ENCODE data around the gene BTBD8. TPM values are rescaled to one million over a fixed set of nuclear protein-coding genes. Genes with fewer than 3 reads are reported as not detected.

The BTBD8 gene
- total and polyA plus RNA-seq, 2 experiments from 2014 or later: 2.9 to 4.1 TPM

DNA sequence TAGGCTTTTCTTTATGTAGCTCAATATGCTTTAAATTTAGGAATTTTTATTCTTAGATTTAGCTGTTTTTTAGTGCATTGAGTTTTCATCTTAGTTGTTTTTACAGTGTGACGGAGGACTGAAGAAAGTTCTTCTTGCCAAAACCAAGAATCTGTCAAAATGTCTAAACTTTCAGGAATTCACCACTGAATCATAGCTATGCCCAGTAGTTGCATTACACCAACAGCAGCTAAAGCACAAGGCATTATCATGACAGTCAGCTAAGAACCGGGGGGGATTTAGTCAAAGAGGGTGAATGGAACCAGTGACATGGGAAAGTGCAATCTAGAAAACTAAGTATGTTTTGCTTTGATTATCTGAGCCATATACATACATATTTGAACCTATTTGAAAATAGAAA is 131.0 kb downstream of the BTBD8 start (continued):
- no peak for TF ChIP-seq REST (IDR thresholded peaks at IDR 0.05; ENCODE audit: unreplicated experiment)
- no peak for TF ChIP-seq STAT1 (IDR thresholded peaks at IDR 0.05; ENCODE audit: unreplicated experiment)

DNA sequence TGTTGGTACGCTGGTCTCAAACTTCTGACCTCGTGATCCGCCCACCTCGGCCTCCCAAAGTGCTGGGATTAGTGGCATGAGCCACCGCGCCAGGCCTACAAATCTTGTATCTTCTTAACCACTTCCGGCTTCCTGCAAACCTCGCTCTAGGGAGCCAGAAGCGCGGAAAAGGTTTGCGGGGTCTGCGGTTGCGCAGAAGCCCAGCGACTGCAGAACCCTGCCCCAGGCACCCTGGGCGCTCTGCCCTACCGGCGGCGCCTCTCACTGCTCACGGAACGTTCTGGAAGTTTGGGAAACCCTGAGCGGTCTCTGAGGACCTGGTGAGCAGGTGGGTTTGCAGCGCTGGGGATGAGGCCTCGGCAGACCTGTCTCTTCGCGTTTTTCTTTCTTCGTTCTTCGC is 137.6 kb downstream of the BTBD8 start, which contains the start of gene C1orf146:
TSS of gene C1orf146 (plus strand) at position 195 of the 400 bp plus-strand sequence. CDS start 13,506 bp downstream, outside the sequence.
- Histone ChIP-seq H3K4me3 (no peak within 1 kb of the TSS), H3K4me1 (ENCODE audit: insufficient read depth) (peaks cover 3% of the 10 kb centered on the region; the same call in 1 of the 2 replicates), H3K9me2 (ENCODE audit: insufficient read depth) (0 out of 2 replicates have a peak, but pooled peaks cover 6% of the 10 kb centered on the region), H3K27ac (ENCODE audit: low read depth) (no peak within 1 kb of the TSS), H3K79me2 (replicated peaks; ENCODE audit: insufficient read depth) (no peaks in the 10 kb centered on the region), H4K20me1 (replicated peaks; ENCODE audit: insufficient read depth) (no peaks in the 10 kb centered on the region), H3K36me3 (ENCODE audit: insufficient read depth) (no peaks in the 10 kb centered on the region), H3K27me3 (ENCODE audit: insufficient read depth) (no peaks in the 10 kb centered on the region), H3F3A (replicated peaks; ENCODE audit: low read depth) (no peaks in the 10 kb centered on the region), H3K4me2 (no peak within 1 kb of the TSS), H2AFZ (peak within 1 kb of the TSS; percentile 98)
- no peak within 1 kb of the TSS for H3K27ac Mint-ChIP-seq
- H3K27me3 Mint-ChIP-seq (ENCODE audit: insufficient read depth, low read depth, poor library complexity): peaks cover 2% of the 10 kb centered on the region
- H3K36me3 Mint-ChIP-seq (ENCODE audit: low read depth): no peaks in the 10 kb centered on the region
- H3K4me1 Mint-ChIP-seq: no peaks in the 10 kb centered on the region
- ATAC-seq (peak; percentile 31; the same call in 1 of the 3 replicates), DNase-seq (ENCODE audit: low spot score) (no peak)
- H3K9me3 Mint-ChIP-seq: no peaks in the 10 kb centered on the region
- no peak within 1 kb of the TSS for H3K4me3 Mint-ChIP-seq
- no peak for TF ChIP-seq POLR2AphosphoS5 (IDR thresholded peaks at IDR 0.05; ENCODE audit: low read depth)
- TF ChIP-seq NANOG (IDR thresholded peaks at IDR 0.05; ENCODE audit: borderline replicate concordance): no peak
- TF ChIP-seq ZNF114 (CRISPR knock-in tag; IDR thresholded peaks at IDR 0.05): no peak
- TF ChIP-seq STAT1 (IDR thresholded peaks at IDR 0.05; ENCODE audit: unreplicated experiment): no peak
- TF ChIP-seq, protein P1, sequence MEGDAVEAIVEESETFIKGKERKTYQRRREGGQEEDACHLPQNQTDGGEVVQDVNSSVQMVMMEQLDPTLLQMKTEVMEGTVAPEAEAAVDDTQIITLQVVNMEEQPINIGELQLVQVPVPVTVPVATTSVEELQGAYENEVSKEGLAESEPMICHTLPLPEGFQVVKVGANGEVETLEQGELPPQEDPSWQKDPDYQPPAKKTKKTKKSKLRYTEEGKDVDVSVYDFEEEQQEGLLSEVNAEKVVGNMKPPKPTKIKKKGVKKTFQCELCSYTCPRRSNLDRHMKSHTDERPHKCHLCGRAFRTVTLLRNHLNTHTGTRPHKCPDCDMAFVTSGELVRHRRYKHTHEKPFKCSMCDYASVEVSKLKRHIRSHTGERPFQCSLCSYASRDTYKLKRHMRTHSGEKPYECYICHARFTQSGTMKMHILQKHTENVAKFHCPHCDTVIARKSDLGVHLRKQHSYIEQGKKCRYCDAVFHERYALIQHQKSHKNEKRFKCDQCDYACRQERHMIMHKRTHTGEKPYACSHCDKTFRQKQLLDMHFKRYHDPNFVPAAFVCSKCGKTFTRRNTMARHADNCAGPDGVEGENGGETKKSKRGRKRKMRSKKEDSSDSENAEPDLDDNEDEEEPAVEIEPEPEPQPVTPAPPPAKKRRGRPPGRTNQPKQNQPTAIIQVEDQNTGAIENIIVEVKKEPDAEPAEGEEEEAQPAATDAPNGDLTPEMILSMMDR (conservative IDR thresholded peaks at IDR 0.05; ENCODE audit: low read depth in 2 of 2): no peak
- TF ChIP-seq, protein P2, sequence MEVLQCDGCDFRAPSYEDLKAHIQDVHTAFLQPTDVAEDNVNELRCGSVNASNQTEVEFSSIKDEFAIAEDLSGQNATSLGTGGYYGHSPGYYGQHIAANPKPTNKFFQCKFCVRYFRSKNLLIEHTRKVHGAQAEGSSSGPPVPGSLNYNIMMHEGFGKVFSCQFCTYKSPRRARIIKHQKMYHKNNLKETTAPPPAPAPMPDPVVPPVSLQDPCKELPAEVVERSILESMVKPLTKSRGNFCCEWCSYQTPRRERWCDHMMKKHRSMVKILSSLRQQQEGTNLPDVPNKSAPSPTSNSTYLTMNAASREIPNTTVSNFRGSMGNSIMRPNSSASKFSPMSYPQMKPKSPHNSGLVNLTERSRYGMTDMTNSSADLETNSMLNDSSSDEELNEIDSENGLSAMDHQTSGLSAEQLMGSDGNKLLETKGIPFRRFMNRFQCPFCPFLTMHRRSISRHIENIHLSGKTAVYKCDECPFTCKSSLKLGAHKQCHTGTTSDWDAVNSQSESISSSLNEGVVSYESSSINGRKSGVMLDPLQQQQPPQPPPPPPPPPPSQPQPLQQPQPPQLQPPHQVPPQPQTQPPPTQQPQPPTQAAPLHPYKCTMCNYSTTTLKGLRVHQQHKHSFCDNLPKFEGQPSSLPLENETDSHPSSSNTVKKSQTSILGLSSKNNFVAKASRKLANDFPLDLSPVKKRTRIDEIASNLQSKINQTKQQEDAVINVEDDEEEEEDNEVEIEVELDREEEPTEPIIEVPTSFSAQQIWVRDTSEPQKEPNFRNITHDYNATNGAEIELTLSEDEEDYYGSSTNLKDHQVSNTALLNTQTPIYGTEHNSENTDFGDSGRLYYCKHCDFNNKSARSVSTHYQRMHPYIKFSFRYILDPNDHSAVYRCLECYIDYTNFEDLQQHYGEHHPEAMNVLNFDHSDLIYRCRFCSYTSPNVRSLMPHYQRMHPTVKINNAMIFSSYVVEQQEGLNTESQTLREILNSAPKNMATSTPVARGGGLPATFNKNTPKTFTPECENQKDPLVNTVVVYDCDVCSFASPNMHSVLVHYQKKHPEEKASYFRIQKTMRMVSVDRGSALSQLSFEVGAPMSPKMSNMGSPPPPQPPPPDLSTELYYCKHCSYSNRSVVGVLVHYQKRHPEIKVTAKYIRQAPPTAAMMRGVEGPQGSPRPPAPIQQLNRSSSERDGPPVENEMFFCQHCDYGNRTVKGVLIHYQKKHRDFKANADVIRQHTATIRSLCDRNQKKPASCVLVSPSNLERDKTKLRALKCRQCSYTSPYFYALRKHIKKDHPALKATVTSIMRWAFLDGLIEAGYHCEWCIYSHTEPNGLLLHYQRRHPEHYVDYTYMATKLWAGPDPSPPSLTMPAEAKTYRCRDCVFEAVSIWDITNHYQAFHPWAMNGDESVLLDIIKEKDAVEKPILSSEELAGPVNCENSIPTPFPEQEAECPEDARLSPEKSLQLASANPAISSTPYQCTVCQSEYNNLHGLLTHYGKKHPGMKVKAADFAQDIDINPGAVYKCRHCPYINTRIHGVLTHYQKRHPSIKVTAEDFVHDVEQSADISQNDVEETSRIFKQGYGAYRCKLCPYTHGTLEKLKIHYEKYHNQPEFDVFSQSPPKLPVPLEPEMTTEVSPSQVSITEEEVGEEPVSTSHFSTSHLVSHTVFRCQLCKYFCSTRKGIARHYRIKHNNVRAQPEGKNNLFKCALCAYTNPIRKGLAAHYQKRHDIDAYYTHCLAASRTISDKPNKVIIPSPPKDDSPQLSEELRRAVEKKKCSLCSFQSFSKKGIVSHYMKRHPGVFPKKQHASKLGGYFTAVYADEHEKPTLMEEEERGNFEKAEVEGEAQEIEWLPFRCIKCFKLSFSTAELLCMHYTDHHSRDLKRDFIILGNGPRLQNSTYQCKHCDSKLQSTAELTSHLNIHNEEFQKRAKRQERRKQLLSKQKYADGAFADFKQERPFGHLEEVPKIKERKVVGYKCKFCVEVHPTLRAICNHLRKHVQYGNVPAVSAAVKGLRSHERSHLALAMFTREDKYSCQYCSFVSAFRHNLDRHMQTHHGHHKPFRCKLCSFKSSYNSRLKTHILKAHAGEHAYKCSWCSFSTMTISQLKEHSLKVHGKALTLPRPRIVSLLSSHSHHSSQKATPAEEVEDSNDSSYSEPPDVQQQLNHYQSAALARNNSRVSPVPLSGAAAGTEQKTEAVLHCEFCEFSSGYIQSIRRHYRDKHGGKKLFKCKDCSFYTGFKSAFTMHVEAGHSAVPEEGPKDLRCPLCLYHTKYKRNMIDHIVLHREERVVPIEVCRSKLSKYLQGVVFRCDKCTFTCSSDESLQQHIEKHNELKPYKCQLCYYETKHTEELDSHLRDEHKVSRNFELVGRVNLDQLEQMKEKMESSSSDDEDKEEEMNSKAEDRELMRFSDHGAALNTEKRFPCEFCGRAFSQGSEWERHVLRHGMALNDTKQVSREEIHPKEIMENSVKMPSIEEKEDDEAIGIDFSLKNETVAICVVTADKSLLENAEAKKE (CRISPR knock-in tag; IDR thresholded peaks at IDR 0.05): no peak
- TF ChIP-seq ZNF331 (CRISPR knock-in tag; IDR thresholded peaks at IDR 0.05; ENCODE audit: low read depth): no peak
- TF ChIP-seq EZH2phosphoT487 (IDR thresholded peaks at IDR 0.05; ENCODE audit: unreplicated experiment): no peak
- TF ChIP-seq REST (IDR thresholded peaks at IDR 0.05; ENCODE audit: unreplicated experiment): no peak
